GF-D8 (cell line): ENCODE results near the gene NTRK1.
"Not testable (repeated sequence)": the region's sequence is repeated elsewhere in the genome, so short reads cannot be mapped to it uniquely, and the experiment has no call there.

ENCODE experiments used
- DNase-seq: peaks from one replicate; lab custom pipeline; 2025; lab: John Stamatoyannopoulos, UW

Gene NTRK1

GRCh38 chr1:156913809-156914387 lies 53.2 kb downstream of the NTRK1 start:
- DNase-seq = no peak

GRCh38 chr1:156914440-156914856 lies 53.8 kb downstream of the NTRK1 start:
- DNase-seq = no peak

GRCh38 chr1:156920233-156921052 lies 59.8 kb downstream of the NTRK1 start, which contains the start of gene LRRC71:
Gene LRRC71 (plus strand): TSS chr1:156920632. CDS start chr1:156920804, 172 bp downstream.
- DNase-seq = no peak

GRCh38 chr1:156921053-156921529 lies 60.4 kb downstream of the NTRK1 start:
- DNase-seq = no peak

GRCh38 chr1:156922986-156923669 lies 62.5 kb downstream of the NTRK1 start:
- DNase-seq = no peak

- no peak for DNase-seq
Observed at GRCh38 chr1:156923670-156924477, 63.2 kb downstream of the NTRK1 start.

GRCh38 chr1:156924478-156925153 lies 64.0 kb downstream of the NTRK1 start:
- DNase-seq = no peak

GRCh38 chr1:156925154-156926010 lies 64.7 kb downstream of the NTRK1 start:
- DNase-seq = no peak

GRCh38 chr1:156926175-156926574 lies 65.5 kb downstream of the NTRK1 start:
- DNase-seq = peak; percentile 66

GRCh38 chr1:156926695-156927094 lies 66.0 kb downstream of the NTRK1 start:
- not testable (repeated sequence) for DNase-seq

- no peak for DNase-seq
Observed at GRCh38 chr1:156927215-156928042, 66.8 kb downstream of the NTRK1 start.

GRCh38 chr1:156928043-156928602 lies 67.5 kb downstream of the NTRK1 start:
- no peak for DNase-seq

- no peak for DNase-seq
Observed at GRCh38 chr1:156929596-156930238, 69.1 kb downstream of the NTRK1 start.

- no peak for DNase-seq
Observed at GRCh38 chr1:156930483-156930882, 69.8 kb downstream of the NTRK1 start.
